Suppressor macrophage (primary cell): Measurements from ENCODE around the gene SYF2.
A peak's percentile ranks its signal among the peaks of the same experiment; 100 is the strongest.
"Not testable (repeated sequence)": the region's sequence is repeated elsewhere in the genome, so short reads cannot be mapped to it uniquely, and the experiment has no call there.

Experiments used
- DNase-seq, 4 experiments: peaks; one replicate each; pipeline ENCODE4 v3.0.0-alpha.2; 2020 to 2022

The SYF2 gene

GRCh38 chr1:25245809-25246599 is 13.7 kb upstream of the SYF2 start:
- peak in 3 of 4 experiments; percentile 33 to 37 (median 36) for DNase-seq

DNA sequence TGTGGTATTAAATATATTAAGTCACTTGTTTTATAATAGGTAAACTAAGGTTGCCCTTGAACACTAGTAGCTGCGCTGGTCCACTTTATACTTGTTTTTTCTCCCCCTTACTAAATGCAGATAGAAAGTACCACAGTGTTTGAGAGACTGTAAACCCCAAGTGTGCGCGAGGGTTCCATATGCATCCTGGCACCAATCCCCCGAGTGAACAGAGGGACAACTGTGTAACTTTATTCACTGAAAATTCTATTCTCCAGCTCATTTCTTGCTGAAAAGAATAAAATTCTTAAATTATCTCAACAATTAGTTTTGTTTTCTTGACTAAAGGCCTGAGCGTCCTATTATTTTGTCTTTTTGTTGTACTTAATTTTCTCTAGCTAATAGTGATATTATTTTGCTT is 13.1 kb upstream of the SYF2 start:
- no peak for DNase-seq

DNA sequence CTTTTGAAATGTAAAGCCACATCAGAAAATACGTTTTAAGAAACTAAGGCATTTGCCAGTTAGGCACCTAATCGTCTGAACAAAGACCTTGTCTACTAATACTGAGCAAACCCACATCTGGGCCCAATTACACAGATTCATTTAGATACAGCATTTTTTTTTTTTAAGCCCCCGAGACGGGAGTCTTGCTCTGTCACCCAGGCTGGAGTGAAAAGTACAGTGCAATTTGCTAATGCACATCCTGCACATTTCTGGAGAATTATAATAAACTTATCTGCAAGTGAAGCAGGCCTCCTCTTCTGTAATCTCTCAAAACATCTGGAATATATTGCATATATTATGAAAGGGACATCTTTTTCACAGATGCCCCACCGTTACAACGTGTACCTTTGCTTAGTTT is 11.6 kb upstream of the SYF2 start:
- no peak for DNase-seq

DNA sequence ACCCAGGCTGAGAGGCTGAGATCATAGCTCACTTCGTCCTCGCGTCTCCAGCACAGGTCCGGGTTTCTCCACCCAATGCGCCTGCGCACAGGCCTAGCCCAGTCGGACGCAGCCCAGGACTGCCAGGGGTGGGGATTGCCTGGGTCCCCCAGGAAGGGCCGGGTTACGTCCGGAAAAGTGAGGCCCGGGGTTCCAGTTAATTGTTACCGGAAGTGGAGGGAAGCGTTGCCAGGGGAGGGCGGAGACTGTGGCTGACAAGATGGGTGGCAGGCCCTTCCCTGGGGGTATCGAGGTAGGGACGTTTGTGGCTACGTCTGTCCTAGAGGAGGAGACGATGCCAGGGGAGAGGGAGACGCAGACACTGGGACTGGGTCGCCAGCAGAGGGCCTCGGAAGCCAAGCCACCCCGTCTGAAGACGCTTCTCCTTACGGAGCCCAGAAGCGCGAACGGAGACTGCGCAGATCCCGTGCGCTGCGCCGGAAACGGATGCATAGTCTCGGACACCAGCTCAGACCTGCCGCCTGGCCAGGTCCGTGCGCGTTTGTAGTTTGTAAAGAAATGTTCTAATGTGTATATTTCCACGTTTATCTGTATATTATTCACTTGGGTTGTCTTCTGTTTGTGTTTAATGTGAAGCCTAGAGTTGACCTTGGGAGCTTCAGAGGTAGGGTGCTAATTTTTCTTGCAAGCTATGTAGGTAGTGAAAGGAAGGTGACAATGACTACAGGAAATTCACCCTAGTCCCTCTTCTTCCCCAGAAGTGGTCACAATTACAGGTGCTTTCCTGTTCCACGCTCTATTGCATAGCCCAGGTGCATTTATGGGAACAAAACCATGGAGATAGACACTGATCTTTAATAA is 7.6 kb upstream of the SYF2 start:
- peak; percentile 92 to 95 (median 92) for DNase-seq

DNA sequence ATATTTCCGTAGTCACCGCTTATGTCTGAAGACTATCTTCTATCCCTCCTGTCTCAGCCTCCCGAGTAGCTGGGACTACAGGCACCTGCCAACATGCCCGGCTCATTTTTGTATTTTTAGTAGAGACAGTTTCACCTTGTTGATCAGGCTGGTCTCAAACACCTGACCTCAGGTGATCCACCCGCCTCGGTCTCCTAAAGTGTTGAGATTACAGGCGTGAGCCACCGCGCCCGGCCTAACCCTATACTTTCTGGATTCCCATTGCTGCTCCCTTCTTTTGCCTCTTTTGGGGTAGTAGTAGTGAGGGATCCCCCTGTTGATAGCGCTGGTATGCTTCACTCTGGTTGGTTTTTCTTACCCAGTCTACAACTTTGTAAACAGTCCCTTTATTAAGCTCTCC is 5.7 kb upstream of the SYF2 start:
- no peak for DNase-seq

GRCh38 chr1:25236261-25236660 is 4.0 kb upstream of the SYF2 start:
- not testable (repeated sequence) for DNase-seq

- not testable (repeated sequence) for DNase-seq
Measured at GRCh38 chr1:25235411-25235810, 3.1 kb upstream of the SYF2 start.

GRCh38 chr1:25232866-25233784 is 823 bp upstream of the SYF2 start:
- peak; percentile 93 to 96 (median 96) for DNase-seq

DNA sequence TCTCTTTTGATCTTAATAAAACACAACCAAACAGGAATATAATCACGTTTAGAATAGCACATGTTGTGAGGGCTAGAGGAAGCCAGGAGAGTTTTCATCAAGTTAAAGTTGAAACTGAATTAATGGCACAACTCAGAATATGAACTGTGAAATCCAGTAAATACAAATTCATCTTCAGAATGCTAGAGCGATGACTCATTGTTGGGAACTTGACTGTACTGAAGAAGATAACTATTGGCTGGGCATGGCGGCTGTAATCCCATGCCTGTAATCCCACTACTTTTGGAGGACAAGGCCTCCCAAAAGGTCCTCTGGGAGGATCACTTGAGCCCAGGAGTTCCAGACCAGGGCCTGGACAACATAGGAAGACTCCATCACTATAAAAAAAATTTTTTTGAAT is 8.8 kb downstream of the SYF2 start:
- DNase-seq: no peak

GRCh38 chr1:25222606-25223005 is 9.7 kb downstream of the SYF2 start:
- DNase-seq: no peak

GRCh38 chr1:25220666-25221065 is 11.6 kb downstream of the SYF2 start:
- no peak for DNase-seq

- DNase-seq: no peak
Measured at GRCh38 chr1:25219661-25220251, 12.5 kb downstream of the SYF2 start.

DNA sequence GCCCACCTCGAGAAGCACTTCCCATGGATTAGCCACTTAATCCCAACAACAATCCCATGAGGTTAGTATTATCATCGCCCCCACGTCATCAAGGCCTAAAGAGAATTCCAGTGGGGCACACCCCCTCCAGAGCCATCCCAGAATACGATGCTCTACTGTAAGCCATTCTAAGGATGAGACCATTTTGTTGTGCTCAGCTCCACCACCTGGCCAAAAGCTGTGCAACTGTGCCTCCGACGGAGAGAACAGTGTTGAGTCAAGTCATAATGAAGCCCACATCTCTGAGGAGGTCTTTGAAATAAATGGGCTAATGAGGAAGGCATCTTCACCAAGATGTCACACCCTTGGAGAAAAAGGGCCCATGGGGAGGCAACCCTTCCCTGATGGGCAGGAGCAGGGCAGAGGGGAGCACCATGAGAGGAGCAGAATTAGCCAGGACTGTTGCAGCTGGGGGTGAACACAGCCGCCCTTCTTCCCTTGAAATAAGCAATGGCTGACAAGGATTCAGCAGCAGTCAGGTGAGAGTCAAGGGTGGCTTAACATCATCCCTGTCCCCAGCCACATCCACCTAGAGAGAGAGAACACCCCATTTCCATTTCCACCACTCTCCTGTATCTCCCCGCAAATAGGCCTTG is 14.6 kb downstream of the SYF2 start:
- no peak for DNase-seq

GRCh38 chr1:25217015-25217414 is 15.3 kb downstream of the SYF2 start:
- peak in 2 of 4 experiments; percentile 7 to 31 for DNase-seq

DNA sequence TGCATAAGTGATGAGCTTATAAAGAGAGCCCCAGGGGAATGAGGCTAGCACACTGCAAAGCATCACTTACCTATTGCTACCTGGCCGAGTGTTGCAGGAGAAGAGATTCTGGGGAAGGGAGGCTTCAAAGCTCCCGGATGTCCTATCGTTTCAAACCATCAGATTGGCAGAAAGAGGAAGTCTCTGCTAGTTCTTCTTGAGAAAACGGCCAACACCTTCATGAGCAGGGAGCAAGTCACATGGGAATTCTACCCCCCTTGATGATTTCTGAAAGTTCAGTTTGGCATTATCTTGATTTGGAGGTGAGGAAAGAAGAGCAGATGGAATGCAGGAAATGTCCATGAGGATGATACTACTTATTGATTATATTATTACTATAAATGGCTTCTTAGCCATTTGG is 16.2 kb downstream of the SYF2 start:
- peak in 2 of 4 experiments; percentile 15 to 27 for DNase-seq

DNA sequence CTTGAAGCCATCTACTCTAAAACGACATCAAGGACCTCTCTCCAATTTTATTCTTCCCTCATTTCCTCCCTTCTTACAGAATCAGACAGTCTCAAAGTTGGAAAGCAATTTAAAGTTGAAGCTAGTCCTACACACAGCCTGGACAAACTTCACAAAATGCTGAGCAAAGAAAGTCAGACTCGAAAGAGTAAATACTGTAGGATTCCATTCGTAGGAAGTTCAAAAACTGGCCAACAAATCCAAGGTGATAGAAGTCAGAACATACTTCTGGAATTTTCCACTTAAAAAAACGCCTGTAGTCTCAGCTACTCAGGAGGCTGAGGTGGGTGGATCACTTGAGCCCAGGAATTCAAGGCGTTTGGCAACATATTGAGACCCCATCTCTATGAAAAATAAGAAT is 19.6 kb downstream of the SYF2 start:
- no peak for DNase-seq

- no peak for DNase-seq
Measured at GRCh38 chr1:25210728-25211127, 21.6 kb downstream of the SYF2 start.

DNA sequence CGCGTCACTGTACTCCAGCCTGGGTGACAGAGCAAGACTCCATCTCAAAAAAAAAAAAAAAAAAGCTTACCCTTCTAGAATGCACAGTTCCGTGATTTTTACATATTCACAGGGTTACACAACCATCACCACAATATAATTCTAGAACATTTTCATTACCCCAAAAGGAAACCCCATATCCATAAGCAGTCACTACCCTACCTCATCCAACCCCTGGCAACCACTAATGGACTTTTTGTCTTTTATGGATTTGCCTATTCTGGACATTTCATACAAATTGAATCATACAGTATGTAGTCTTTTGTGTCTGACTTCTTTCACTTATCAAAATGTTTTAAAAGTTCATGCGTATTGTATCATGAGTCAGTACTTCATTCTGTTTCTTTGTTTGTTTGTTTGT is 22.8 kb downstream of the SYF2 start:
- DNase-seq: peak in 1 of 4 experiments; percentile 15

GRCh38 chr1:25208561-25209222 is 23.6 kb downstream of the SYF2 start:
- no peak for DNase-seq

GRCh38 chr1:25208092-25208491 is 24.2 kb downstream of the SYF2 start:
- DNase-seq: no peak

- DNase-seq: no peak
Measured at GRCh38 chr1:25206201-25206600, 26.1 kb downstream of the SYF2 start.
